HG03439 (cell line): Measurements from ENCODE around the gene CDH9.
"Not testable (repeated sequence)": the region's sequence is repeated elsewhere in the genome, so short reads cannot be mapped to it uniquely, and the experiment has no call there.

Experiments
- ATAC-seq: cut with Tn5 transposase; IDR thresholded peaks from one replicate; pipeline ENCODE4 v1.9.1; 2021; ENCODE audit warnings: mild to moderate bottlenecking, moderate library complexity; ENCODE audit not compliant: unreplicated experiment

Gene CDH9

DNA sequence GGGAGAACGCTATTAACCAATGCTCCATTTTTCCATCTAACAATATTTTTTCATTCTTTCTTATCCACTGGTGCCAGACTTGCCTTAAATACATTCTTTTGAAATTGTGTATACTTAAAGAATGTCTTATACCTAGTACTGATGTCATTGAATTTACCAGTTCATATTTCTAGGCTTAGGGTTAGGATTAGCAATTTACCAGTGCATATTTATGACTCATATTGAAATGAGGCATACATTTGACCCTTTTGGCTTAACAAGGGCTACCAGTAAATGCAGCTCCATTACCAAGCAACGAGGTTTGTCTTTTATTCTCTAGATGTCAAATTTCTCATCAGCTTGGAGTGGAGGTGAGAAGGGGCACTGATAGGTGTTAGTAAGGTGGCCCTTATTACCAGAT lies 89.5 kb downstream of the CDH9 start:
- ATAC-seq = no peak

- ATAC-seq = no peak
Observed at GRCh38 chr5:26945901-26946300, 92.5 kb downstream of the CDH9 start.

DNA sequence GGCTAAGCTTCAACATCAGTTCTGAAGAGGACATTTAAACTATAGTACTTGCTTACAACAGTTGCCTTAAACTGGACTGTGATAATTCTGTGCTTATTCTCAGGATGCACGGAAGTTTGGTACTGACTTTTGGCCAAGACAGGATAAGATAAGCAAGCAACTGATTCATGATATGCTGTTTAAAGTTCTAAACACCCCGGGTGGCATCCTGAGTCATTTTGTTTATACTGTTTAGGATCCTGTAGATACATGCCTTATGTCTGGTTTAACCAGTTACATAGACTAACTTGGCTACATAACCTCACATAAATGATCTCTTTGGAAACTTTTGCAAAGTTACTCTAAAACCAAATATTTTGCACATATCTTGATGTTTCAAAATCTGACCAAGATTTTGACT lies 95.9 kb downstream of the CDH9 start:
- no peak for ATAC-seq

DNA sequence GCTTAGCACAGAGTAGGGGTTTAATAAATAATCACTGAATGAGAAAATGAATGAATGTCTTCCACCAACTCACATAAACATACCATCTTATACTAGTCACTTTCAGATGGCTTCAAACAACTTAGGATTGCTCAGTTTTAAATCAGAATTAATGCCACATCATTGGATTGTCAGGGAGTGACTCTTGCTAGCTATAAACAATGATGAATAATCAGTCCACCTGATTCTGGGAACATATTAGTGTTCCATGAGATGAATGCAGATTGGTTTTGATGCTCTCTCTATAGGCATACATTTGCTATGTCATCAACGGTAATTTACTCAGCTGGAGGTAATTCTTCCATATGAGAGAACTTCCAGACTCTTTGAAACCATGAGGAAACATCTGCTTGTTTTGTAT lies 97.4 kb downstream of the CDH9 start:
- no peak for ATAC-seq

- ATAC-seq = no peak
Observed at GRCh38 chr5:26932238-26932637, 106.1 kb downstream of the CDH9 start.

DNA sequence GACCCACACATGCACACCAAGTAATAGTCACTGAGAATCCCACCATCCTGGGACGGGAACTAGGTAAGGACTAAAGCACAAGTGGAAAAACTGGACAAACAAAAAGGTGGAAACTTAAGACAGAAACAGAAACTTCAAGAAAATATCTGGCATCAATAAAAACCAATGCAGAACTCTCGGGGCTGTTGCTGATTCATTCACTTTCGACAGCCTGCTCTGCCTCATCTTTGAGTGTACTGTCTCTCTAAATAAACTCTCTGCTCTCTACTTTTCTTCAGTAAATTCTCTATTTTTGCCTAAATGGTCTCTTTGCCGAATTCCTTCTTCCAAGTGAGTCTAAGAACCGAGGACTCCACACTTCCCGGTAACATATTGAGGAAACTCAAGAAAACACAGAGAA lies 116.9 kb downstream of the CDH9 start:
- no peak for ATAC-seq

DNA sequence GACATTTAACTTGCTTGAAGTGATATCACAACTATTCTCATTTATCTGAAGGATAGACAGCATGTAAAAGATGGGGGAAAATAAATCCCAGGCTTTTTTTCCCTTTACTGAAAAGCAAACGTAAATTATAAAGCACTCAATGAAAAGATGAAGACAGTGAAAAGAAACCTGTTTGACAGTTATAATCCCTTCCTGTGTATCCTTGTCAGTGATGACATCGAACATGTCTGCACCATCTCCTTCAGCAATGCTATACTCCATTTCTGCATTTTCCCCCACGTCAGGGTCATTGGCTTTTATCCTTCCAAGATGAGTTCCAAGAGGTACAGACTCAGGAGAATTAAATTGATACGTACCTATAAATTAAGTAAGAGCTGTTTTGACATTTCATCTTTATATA lies 134.9 kb downstream of the CDH9 start:
- ATAC-seq = no peak

DNA sequence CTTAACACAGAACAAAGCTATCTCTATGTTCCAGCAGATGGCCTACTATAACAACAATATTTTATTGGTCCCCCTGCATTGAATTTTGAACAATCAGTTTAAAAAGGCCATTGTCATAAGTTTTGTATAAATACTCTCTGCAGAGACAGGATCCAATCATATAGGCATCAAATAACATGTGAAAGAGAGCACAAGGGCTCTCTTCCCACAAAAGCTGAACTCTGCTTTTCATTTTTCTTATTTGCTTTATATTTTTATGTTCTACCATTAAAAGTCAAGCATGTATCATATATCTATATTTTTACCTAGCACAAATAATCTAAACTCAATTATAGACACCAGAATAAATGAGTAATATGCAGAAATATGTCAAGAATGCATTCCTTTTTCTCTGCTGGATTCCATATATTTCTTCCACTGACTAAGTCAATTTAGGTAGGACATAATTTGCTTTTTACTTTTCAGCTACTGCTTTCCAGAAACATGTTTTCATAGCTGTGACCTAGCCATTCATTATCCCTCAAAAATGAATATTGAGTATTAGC lies 143.6 kb downstream of the CDH9 start:
- ATAC-seq = no peak

- no peak for ATAC-seq
Observed at GRCh38 chr5:26893078-26893477, 145.3 kb downstream of the CDH9 start.

DNA sequence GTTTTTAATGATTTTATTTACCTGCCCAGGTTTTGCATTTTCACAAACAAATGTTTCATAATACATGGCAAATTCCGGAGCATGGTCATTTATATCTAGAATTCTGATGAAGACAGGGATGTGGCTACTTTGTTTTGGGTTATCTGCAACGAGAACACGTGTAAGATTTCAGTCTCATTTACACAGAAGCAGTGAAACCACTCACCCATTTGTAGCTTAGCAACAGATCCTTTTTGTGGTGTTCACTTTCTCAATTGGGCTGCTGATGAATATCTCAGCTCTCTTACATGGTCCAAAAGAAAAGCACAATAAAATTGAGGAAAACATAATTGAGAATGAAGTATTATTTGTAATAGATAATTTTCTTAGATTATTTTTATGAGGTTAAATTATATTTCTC lies 148.6 kb downstream of the CDH9 start:
- no peak for ATAC-seq

DNA sequence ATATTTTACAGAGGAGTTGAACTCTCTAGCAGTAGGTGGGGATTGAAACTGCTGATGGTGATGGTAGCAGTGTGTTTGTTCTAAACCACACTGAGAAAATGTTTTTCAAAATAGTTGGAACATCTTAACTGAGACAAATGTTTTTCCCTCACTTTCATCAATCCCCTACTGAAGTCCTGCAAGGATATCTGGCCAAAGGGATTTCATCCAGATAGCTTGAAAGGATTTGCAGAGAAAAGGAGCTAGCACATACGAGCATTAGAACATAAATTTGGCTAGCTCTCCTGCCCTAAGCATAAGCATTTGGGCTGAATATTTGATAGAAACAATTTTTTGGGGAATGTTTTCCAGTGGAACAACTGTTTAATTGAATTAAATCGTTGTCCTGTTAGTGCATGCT lies 153.9 kb downstream of the CDH9 start:
- no peak for ATAC-seq

DNA sequence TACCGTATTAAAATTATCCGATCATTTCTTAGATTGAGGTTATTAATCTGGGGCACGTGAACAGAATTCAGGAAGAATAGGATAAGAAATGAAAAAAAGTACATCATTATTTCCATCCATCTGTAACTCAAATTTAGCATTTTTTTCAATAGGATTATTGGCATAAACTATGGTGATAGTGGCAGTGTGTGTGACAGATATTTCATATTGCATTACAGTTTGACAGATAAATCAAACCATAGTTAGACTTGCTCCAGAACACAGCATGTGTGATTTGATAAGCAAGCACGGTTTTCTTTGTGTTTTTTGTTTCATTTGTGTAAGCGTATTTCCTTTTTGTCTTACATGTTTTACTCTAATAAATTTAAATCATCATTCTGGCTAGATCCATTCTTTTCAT lies 155.0 kb downstream of the CDH9 start:
- ATAC-seq = no peak

GRCh38 chr5:26881901-26882300 lies 156.5 kb downstream of the CDH9 start:
- ATAC-seq = no peak

GRCh38 chr5:26877154-26877553 lies 161.2 kb downstream of the CDH9 start:
- no peak for ATAC-seq

DNA sequence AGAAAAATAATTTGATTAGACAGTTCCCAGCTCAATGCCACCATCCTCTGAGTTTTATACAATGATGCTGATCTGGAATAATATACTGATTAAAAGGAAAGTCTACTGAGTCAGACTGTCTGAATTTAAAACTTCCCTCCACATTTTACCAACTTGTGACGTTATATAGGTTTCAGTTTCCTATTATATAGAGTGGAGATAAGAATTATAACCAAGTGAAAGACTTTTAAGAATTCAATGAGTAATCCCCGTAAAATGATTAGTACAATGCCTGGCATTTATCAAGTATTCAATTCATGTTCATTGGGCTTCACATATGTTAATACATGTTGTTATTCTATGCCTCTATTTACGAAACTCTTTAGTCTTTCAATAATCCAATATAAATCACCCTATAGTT lies 166.0 kb downstream of the CDH9 start:
- no peak for ATAC-seq

GRCh38 chr5:26869781-26870180 lies 168.6 kb downstream of the CDH9 start:
- ATAC-seq = no peak

DNA sequence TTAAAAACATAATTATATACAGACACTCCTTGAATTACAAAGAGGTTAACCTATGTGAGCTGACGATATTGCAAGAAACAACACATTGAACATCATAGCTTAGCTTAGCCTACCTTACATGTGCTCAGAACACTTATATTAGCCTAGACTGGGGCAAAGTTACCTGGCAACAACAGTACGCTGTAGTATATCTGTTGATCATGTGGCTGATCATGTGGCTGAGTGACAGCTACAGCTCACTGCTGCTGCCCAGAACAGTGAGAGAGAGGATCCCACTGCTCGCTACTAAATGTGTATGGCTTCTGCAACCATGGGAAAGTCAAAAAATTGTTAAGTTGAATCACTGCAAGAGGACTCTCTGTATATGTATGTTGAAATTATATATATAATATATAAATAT lies 169.9 kb downstream of the CDH9 start:
- no peak for ATAC-seq

- no peak for ATAC-seq
Observed at GRCh38 chr5:26864061-26864460, 174.3 kb downstream of the CDH9 start.

DNA sequence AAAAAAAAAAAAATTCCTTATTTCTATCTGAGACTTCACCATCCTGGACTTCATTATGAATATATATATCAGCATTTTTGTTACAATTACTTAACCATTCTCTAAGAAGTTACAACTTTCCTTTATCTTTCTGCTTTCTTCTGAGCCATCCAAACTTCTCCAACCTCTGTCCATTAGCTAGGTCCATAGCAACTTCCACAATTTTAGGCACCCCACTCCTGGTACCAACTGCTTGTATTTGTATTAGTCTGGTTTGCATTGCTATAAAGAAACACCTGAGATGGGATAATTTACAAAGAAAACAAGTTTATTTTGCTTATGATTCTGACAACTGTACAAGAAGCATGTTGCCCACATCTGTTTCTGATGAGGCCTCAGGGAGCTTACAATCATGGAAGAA lies 182.1 kb downstream of the CDH9 start:
- no peak for ATAC-seq

- not testable (repeated sequence) for ATAC-seq
Observed at GRCh38 chr5:26852450-26852849, 185.9 kb downstream of the CDH9 start.

DNA sequence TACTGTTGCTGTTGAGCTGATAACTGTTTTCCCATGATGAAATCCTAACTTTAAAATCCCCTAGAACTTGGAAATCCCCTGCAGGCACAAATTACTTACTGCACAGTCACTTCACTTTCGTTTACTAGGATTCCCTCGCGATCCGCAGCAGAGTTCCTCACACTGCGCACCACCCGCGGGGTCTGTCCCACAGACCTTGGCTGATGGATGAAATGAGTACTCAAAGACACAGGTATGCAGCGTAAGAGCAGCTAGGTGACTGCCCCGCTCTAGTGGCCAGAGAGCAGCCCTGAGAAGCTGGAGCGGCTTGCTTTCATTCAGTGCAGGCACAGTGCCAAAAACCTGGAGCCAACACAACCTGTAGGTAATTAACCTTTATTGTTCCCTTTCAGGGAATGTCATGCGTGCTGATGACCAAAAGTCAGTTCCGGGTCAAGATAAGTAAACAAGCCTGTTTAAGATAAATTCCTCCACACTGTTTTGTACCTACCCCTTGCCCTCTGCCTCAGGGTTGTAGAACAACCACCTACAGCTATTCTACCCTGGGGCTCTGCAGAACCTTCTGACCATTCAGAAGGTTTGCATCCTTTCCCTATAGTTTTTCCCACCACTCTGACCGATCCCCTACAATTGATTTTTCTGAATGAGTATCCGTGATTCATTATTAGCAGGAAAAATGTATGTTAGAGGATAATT lies 191.2 kb downstream of the CDH9 start:
- ATAC-seq = no peak

DNA sequence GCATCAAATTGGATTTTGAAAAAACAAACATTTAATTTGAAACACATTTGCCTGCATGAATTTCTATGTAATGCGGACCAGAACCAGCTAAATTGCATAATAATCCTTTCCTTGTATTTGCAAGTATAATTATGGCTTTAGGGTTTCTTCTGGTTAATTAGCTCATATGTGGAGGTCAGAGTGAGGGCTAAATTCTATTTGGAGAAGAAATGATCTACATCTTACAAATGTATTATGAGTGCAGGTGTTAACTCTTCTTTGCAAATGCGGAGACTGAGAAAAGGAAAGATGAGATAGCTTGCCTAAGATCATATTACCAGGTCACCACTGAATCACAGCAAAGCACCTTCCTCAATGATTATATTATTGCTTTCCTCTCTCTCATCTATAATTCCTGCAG lies 194.7 kb downstream of the CDH9 start:
- no peak for ATAC-seq

- no peak for ATAC-seq
Observed at GRCh38 chr5:26833596-26833995, 204.8 kb downstream of the CDH9 start.
